CD14-positive monocyte (primary cell): ENCODE data around the gene ARHGAP45. TPM values are rescaled to one million over a fixed set of nuclear protein-coding genes. Genes with fewer than 3 reads are reported as not detected.
"Not testable (repeated sequence)": the region's sequence is repeated elsewhere in the genome, so short reads cannot be mapped to it uniquely, and the experiment has no call there.

Experiments used
- DNase-seq, 3 donors: peaks; one replicate each; pipeline ENCODE4 v3.0.0-alpha.2; 2011 to 2022
- H2AFZ ChIP-seq: 2 replicates; pipeline ENCODE4 v1.6.0; 2012; ENCODE audit warnings: mild to moderate bottlenecking, low read depth, low read length, inconsistent platforms; ENCODE audit not compliant: insufficient read depth, poor library complexity, severe bottlenecking
- H3K27ac ChIP-seq, 2 donors: 1 replicate in 1 of 2; 2 replicates in 1 of 2; pipeline ENCODE4 v1.5.1; 2012 to 2013; ENCODE audit warnings: low read length in 2 of 2, control low read depth in 1 of 2, inconsistent platforms in 1 of 2, low read depth in 1 of 2, mild to moderate bottlenecking in 1 of 2
- H3K27me3 ChIP-seq, 2 donors: one replicate each; pipeline versions ENCODE4 v1.6.0 to v1.6.1; 2011 to 2013; ENCODE audit warnings: low read length in 2 of 2; ENCODE audit not compliant: control insufficient read depth in 2 of 2, insufficient read depth in 2 of 2
- H3K36me3 ChIP-seq, 2 donors: replicated peaks in 1 of 2; 1 replicate in 1 of 2; 2 replicates in 1 of 2; pipeline versions ENCODE4 v1.5.1 to v1.6.1; 2012 to 2013; ENCODE audit warnings: low read length in 2 of 2, control low read depth in 1 of 2, inconsistent platforms in 1 of 2, mild to moderate bottlenecking in 1 of 2; ENCODE audit not compliant: insufficient read depth in 2 of 2, control insufficient read depth in 1 of 2
- H3K4me1 ChIP-seq, 2 donors: 1 replicate in 1 of 2; 2 replicates in 1 of 2; pipeline versions ENCODE4 v1.5.1 to v1.6.1; 2012 to 2013; ENCODE audit warnings: low read length in 2 of 2, control low read depth in 1 of 2, inconsistent platforms in 1 of 2, mild to moderate bottlenecking in 1 of 2, moderate library complexity in 1 of 2; ENCODE audit not compliant: insufficient read depth in 2 of 2, control insufficient read depth in 1 of 2
- H3K4me2 ChIP-seq: replicated peaks from 2 replicates; pipeline ENCODE3; 2012; ENCODE audit warnings: low read length, moderate library complexity, mild to moderate bottlenecking; ENCODE audit not compliant: poor library complexity, severe bottlenecking; ENCODE audit errors: extremely low read depth
- H3K4me3 ChIP-seq, 3 experiments: fragments of 200-600 bp in 1 of 3; sonication (generic) in 1 of 3; replicated peaks in 1 of 3; 1 replicate in 2 of 3; 2 replicates in 1 of 3; pipeline ENCODE4 v1.5.1; 2011 to 2013; ENCODE audit warnings: low read length in 3 of 3, mild to moderate bottlenecking in 3 of 3, control low read depth in 2 of 3, low read depth in 2 of 3, inconsistent platforms in 1 of 3, moderate library complexity in 1 of 3
- H3K79me2 ChIP-seq: 2 replicates; pipeline ENCODE4 v1.6.0; 2012; ENCODE audit warnings: mild to moderate bottlenecking, control low read depth, inconsistent platforms, low read length, moderate library complexity; ENCODE audit not compliant: insufficient read depth
- H3K9ac ChIP-seq: 2 replicates; pipeline ENCODE4 v1.6.0; 2017; ENCODE audit warnings: low read length, mild to moderate bottlenecking; ENCODE audit not compliant: insufficient read depth, poor library complexity, severe bottlenecking
- H3K9me3 ChIP-seq, 2 donors: replicated peaks in 1 of 2; 1 replicate in 1 of 2; 2 replicates in 1 of 2; pipeline versions ENCODE4 v1.5.1 to v1.6.1; 2012 to 2013; ENCODE audit warnings: low read length in 2 of 2, control low read depth in 1 of 2; ENCODE audit not compliant: control insufficient read depth in 1 of 2, insufficient read depth in 1 of 2
- H4K20me1 ChIP-seq: 2 replicates; pipeline ENCODE4 v1.6.0; 2012; ENCODE audit warnings: mild to moderate bottlenecking, low read length, control low read depth, moderate library complexity; ENCODE audit not compliant: insufficient read depth
- H3K27ac Mint-ChIP-seq, 7 donors: one replicate each; pipeline ENCODE4 v1.8.0; 2020; ENCODE audit warnings: mild to moderate bottlenecking in 7 of 7, mixed read lengths in 7 of 7, moderate library complexity in 6 of 7, inconsistent platforms in 2 of 7
- H3K27me3 Mint-ChIP-seq, 3 donors: one replicate each; pipeline ENCODE4 v1.8.0; 2021 to 2022; ENCODE audit warnings: low read depth in 3 of 3, mild to moderate bottlenecking in 3 of 3, mixed read lengths in 3 of 3, moderate library complexity in 3 of 3, inconsistent platforms in 1 of 3
- H3K36me3 Mint-ChIP-seq, 2 donors: one replicate each; pipeline ENCODE4 v1.8.0; 2020; ENCODE audit warnings: mixed read lengths in 2 of 2, inconsistent platforms in 1 of 2, mild to moderate bottlenecking in 1 of 2
- H3K4me1 Mint-ChIP-seq: one replicate; pipeline ENCODE4 v1.8.0; 2020; ENCODE audit warnings: mild to moderate bottlenecking, mixed read lengths
- H3K4me3 Mint-ChIP-seq, 2 donors: one replicate each; pipeline ENCODE4 v1.8.0; 2020; ENCODE audit warnings: mild to moderate bottlenecking in 2 of 2, mixed read lengths in 2 of 2, moderate library complexity in 1 of 2
- H3K9me3 Mint-ChIP-seq, 7 donors: one replicate each; pipeline ENCODE4 v1.8.0; 2020 to 2022; ENCODE audit warnings: mixed read lengths in 7 of 7, mild to moderate bottlenecking in 6 of 7, moderate library complexity in 6 of 7, inconsistent platforms in 2 of 7
- CTCF ChIP-seq: fragments of 200-600 bp; IDR thresholded peaks from one replicate; pipeline ENCODE4 v1.8.0; 2022; ENCODE audit warnings: antibody characterized with exemption, mild to moderate bottlenecking
- WGBS: methylation state at CpG from one replicate; pipeline ENCODE4 v1.1.5; 2013; ENCODE audit warnings: missing lambda C conversion rate; ENCODE audit not compliant: insufficient coverage; 5-methylcytosine and 5-hydroxymethylcytosine counted together
- intact Hi-C, 2 donors: fragments of 100-400 bp; cut with micrococcal nuclease; formaldehyde crosslinking; loops; one replicate each; pipeline versions ENCODE4 v1.15.0 to v1.15.1; 2023
- polyA plus RNA-seq, 3 donors: library from polyadenylated mRNA; depleted of rRNA in 1 of 3; unstranded in 2 of 3; stranded (reverse) in 1 of 3; fragments of 300-500 nt in 2 of 3; fragments of >200 nt in 1 of 3; fragmentation: Illumina TruSeq in 2 of 3; gene quantifications; 1 replicate in 2 of 3; 2 replicates in 1 of 3; pipeline ENCODE4 v1.2.3, GENCODE V29; 2012 to 2021

Gene ARHGAP45
- polyA plus RNA-seq, 3 donors = 108 to 308 (median 137) TPM

GRCh38 chr19:1019980-1020867 lies 46.7 kb upstream of the ARHGAP45 start:
- no peak for DNase-seq
- H3K4me3 Mint-ChIP-seq = peak overlapping the region; percentile 88 to 94
- Histone ChIP-seq H3K9ac (peak overlapping the region; percentile 91), H2AFZ (peak overlapping the region; percentile 51), H3K9me3 (no peaks in the 10 kb centered on the region), H3K4me2 (peak overlapping the region; percentile 97), H3K4me1 (peaks cover 49 to 53% of the 10 kb centered on the region in 2 donors), H3K79me2 (peaks cover 56% of the 10 kb centered on the region), H3K36me3 (peaks cover 0 to 8% of the 10 kb centered on the region in 2 donors), H3K27ac (peak overlapping the region; percentile 50 to 99), H3K27me3 (no peaks in the 10 kb centered on the region), H3K4me3 (peak overlapping the region; percentile 45 to 96 (median 96)), H4K20me1 (peaks cover 55% of the 10 kb centered on the region)
- H3K27me3 Mint-ChIP-seq = no peaks in the 10 kb centered on the region
- H3K36me3 Mint-ChIP-seq = peaks cover 2 to 20% of the 10 kb centered on the region in 2 donors
- under 1% methylated on average over 55 of the region's 60 CpGs for WGBS
- no peak for TF ChIP-seq CTCF
- peaks cover 45% of the 10 kb centered on the region for H3K4me1 Mint-ChIP-seq
- H3K27ac Mint-ChIP-seq = peak overlapping the region; percentile 81 to 99 (median 94)
- no peaks in the 10 kb centered on the region for H3K9me3 Mint-ChIP-seq
- intact Hi-C loops = loop anchor here in 1 of 2 donors (2.0 to 10.0 kb wide), 3 partner anchors 21 to 85 kb away; partner anchors contain the start of genes ABCA7, ARHGAP45 and GPX4

GRCh38 chr19:1020868-1021425 lies 46.0 kb upstream of the ARHGAP45 start, which contains the start of gene TMEM259:
TMEM259 (minus strand) TSS chr19:1021123; CDS start chr19:1020996, 127 bp downstream.
- Histone ChIP-seq H3K9ac (peak within 1 kb of the TSS; percentile 91), H3K4me2 (peak within 1 kb of the TSS; percentile 97), H3K36me3 (peaks cover 0 to 8% of the 10 kb centered on the region in 2 donors), H2AFZ (peak within 1 kb of the TSS; percentile 51), H3K27me3 (no peaks in the 10 kb centered on the region), H3K4me3 (peak within 1 kb of the TSS; percentile 45 to 96 (median 96)), H3K4me1 (peaks cover 53 to 55% of the 10 kb centered on the region in 2 donors), H3K27ac (peak within 1 kb of the TSS; percentile 84 to 99), H4K20me1 (peaks cover 48% of the 10 kb centered on the region), H3K9me3 (no peaks in the 10 kb centered on the region), H3K79me2 (peaks cover 50% of the 10 kb centered on the region)
- Mint-ChIP-seq H3K27ac (peak within 1 kb of the TSS; percentile 95 to 99 (median 98)), H3K9me3 (no peaks in the 10 kb centered on the region), H3K4me3 (peak within 1 kb of the TSS; percentile 88 to 94), H3K36me3 (peaks cover 2 to 16% of the 10 kb centered on the region in 2 donors), H3K4me1 (peaks cover 46% of the 10 kb centered on the region), H3K27me3 (no peaks in the 10 kb centered on the region)
- TF ChIP-seq CTCF = no peak
- under 1% methylated on average over 48 of the region's 68 CpGs for WGBS
- peak; percentile 95 to 98 (median 97) for DNase-seq
- intact Hi-C loops = loop anchor here in 1 of 2 donors (2.0 to 10.0 kb wide), 3 partner anchors 20 to 84 kb away; partner anchors contain the start of genes ABCA7, ARHGAP45 and GPX4

GRCh38 chr19:1023883-1024188 lies 43.1 kb upstream of the ARHGAP45 start:
- not testable (repeated sequence) for H3K36me3 Mint-ChIP-seq, H3K9me3 Mint-ChIP-seq, H2AFZ ChIP-seq, H3K4me2 ChIP-seq, H3K9me3 ChIP-seq, H3K27me3 ChIP-seq, H3K27me3 Mint-ChIP-seq, H3K36me3 ChIP-seq, H3K9ac ChIP-seq, H3K4me3 Mint-ChIP-seq, H3K4me3 ChIP-seq, DNase-seq, H3K27ac ChIP-seq
- Histone ChIP-seq H3K4me1 (peaks cover 44 to 50% of the 10 kb centered on the region in 2 donors), H4K20me1 (peaks cover 39% of the 10 kb centered on the region), H3K79me2 (peaks cover 50% of the 10 kb centered on the region)
- WGBS = 96% methylated on average over 4 of the region's 5 CpGs
- H3K27ac Mint-ChIP-seq = peak overlapping the region in 1 of 7 donors; percentile 25
- intact Hi-C loops = loop anchor here (2.0 to 10.0 kb wide), 3 partner anchors 15 to 81 kb away; partner anchors contain the start of genes ARHGAP45 (in 1 of the 2) and GPX4 (in 1 of the 2)
- peaks cover 30% of the 10 kb centered on the region for H3K4me1 Mint-ChIP-seq
